WTC11 (cell line): Measurements from ENCODE around the gene LPCAT3. TPM values are rescaled to one million over a fixed set of nuclear protein-coding genes. Genes with fewer than 3 reads are reported as not detected.
A peak's percentile ranks its signal among the peaks of the same experiment; 100 is the strongest.

ENCODE experiments used
- ATAC-seq: fragments of 200-7000 bp; cut with Tn5 transposase; 2 replicates; pipeline ENCODE4 v1.10.0; 2021; ENCODE audit warnings: mild to moderate bottlenecking, moderate library complexity
- CTCF ChIA-PET: fragments of 300-600 bp; sonication (Branson Sonifier 250); formaldehyde crosslinking; loops from one replicate; lab custom pipeline; 2021; ENCODE audit warnings: antibody characterized with exemption; lab: Charles Lee
- POLR2A ChIA-PET: fragments of 350-600 bp; sonication (Branson Sonifier 250); formaldehyde crosslinking; loops from one replicate; lab custom pipeline; 2021; ENCODE audit warnings: antibody characterized with exemption; lab: Charles Lee
- DNase-seq: peaks from one replicate; pipeline ENCODE4 v3.0.0; 2021; ENCODE audit warnings: low spot score
- H3K27ac Mint-ChIP-seq: 2 replicates; pipeline ENCODE4 v1.8.0; 2021; ENCODE audit warnings: mixed read lengths
- H3K27me3 Mint-ChIP-seq: 2 replicates; pipeline ENCODE4 v1.8.0; 2021; ENCODE audit warnings: low read depth, mild to moderate bottlenecking, moderate library complexity, mixed read lengths
- H3K36me3 Mint-ChIP-seq: 2 replicates; pipeline ENCODE4 v1.8.0; 2021; ENCODE audit warnings: mixed read lengths
- H3K4me1 Mint-ChIP-seq: 2 replicates; pipeline ENCODE4 v1.8.0; 2022; ENCODE audit warnings: mixed read lengths
- H3K4me3 Mint-ChIP-seq: 2 replicates; pipeline ENCODE4 v1.8.0; 2021; ENCODE audit warnings: mild to moderate bottlenecking, moderate library complexity, mixed read lengths
- H3K9me3 Mint-ChIP-seq: 2 replicates; pipeline ENCODE4 v1.8.0; 2021; ENCODE audit warnings: mixed read lengths
- FOXJ3 ChIP-seq: sonication (generic); formaldehyde crosslinking; IDR thresholded peaks from 2 replicates; pipeline ENCODE4 v1.9.0; 2021; ENCODE audit warnings: missing genetic modification reagents, mild to moderate bottlenecking, borderline replicate concordance
- GABPB1 ChIP-seq: sonication (generic); formaldehyde crosslinking; IDR thresholded peaks from 2 replicates; pipeline ENCODE4 v1.8.1; 2023; ENCODE audit warnings: mild to moderate bottlenecking, missing genetic modification reagents
- JUN ChIP-seq: sonication (generic); formaldehyde crosslinking; IDR thresholded peaks from 2 replicates; pipeline ENCODE4 v1.8.0; 2023; ENCODE audit warnings: mild to moderate bottlenecking, missing genetic modification reagents
- KAT7 ChIP-seq: sonication (generic); formaldehyde crosslinking; IDR thresholded peaks from 2 replicates; pipeline ENCODE4 v1.8.1; 2023; ENCODE audit warnings: missing genetic modification reagents, mild to moderate bottlenecking, borderline replicate concordance
- NFATC4 ChIP-seq: fragments of 250-450 bp; sonication (Bioruptor Pico); IDR thresholded peaks from 2 replicates; pipeline ENCODE4 v1.9.0; 2021; ENCODE audit warnings: mild to moderate bottlenecking
- OVOL2 ChIP-seq: fragments of 250-450 bp; sonication (Bioruptor Pico); IDR thresholded peaks from 2 replicates; pipeline ENCODE4 v1.9.0; 2021; ENCODE audit warnings: mild to moderate bottlenecking, borderline replicate concordance
- PRRX2 ChIP-seq: fragments of 250-450 bp; sonication (Bioruptor Pico); IDR thresholded peaks from 2 replicates; pipeline ENCODE4 v1.8.0; 2021; ENCODE audit warnings: mild to moderate bottlenecking
- TEAD1 ChIP-seq: sonication (generic); formaldehyde crosslinking; IDR thresholded peaks from 2 replicates; pipeline ENCODE4 v1.8.0; 2022; ENCODE audit warnings: mild to moderate bottlenecking, missing genetic modification reagents
- ZBTB21 ChIP-seq: sonication (generic); formaldehyde crosslinking; IDR thresholded peaks from 2 replicates; pipeline ENCODE4 v1.8.1; 2023; ENCODE audit warnings: mild to moderate bottlenecking, missing genetic modification reagents, borderline replicate concordance
- ZNF396 ChIP-seq: fragments of 250-450 bp; sonication (Bioruptor Pico); IDR thresholded peaks from 2 replicates; pipeline ENCODE4 v1.8.0; 2021; ENCODE audit warnings: mild to moderate bottlenecking, moderate library complexity, borderline replicate concordance
- ZNF671 ChIP-seq: fragments of 250-450 bp; sonication (Bioruptor Pico); IDR thresholded peaks from 2 replicates; pipeline ENCODE4 v1.8.0; 2021; ENCODE audit warnings: mild to moderate bottlenecking
- total RNA-seq: library from RNA; stranded (reverse); gene quantifications from 3 replicates; pipeline ENCODE4 v1.2.3, GENCODE V29; 2021
- TF ChIP-seq, protein P1 (sequence below): sonication (generic); formaldehyde crosslinking; IDR thresholded peaks from 2 replicates; pipeline ENCODE4 v1.8.0; 2022; ENCODE audit warnings: mild to moderate bottlenecking, missing genetic modification reagents
- TF ChIP-seq, protein P2 (sequence below): sonication (generic); formaldehyde crosslinking; IDR thresholded peaks from 2 replicates; pipeline ENCODE4 v1.8.1; 2023; ENCODE audit warnings: mild to moderate bottlenecking, missing genetic modification reagents
- TF ChIP-seq, protein P3 (sequence below): sonication (generic); formaldehyde crosslinking; IDR thresholded peaks from 2 replicates; pipeline ENCODE4 v1.8.0; 2023; ENCODE audit warnings: missing genetic modification reagents, mild to moderate bottlenecking, borderline replicate concordance
- TF ChIP-seq, protein P4 (sequence below): fragments of 250-450 bp; sonication (Bioruptor Pico); IDR thresholded peaks from 2 replicates; pipeline ENCODE4 v1.9.0; 2021; ENCODE audit warnings: mild to moderate bottlenecking
- TF ChIP-seq, protein P5 (sequence below): sonication (generic); formaldehyde crosslinking; IDR thresholded peaks from 2 replicates; pipeline ENCODE4 v1.8.1; 2023; ENCODE audit warnings: mild to moderate bottlenecking, moderate library complexity, missing genetic modification reagents
- TF ChIP-seq, protein P6 (sequence below): sonication (generic); formaldehyde crosslinking; IDR thresholded peaks from 2 replicates; pipeline ENCODE4 v1.8.1; 2022; ENCODE audit warnings: mild to moderate bottlenecking, moderate library complexity, missing genetic modification reagents
- TF ChIP-seq, protein P7 (sequence below): sonication (generic); formaldehyde crosslinking; IDR thresholded peaks from 2 replicates; pipeline ENCODE4 v1.8.0; 2023; ENCODE audit warnings: missing genetic modification reagents

LPCAT3 gene
- total RNA-seq, 1 experiment from 2014 or later, result 40.0 TPM

DNA sequence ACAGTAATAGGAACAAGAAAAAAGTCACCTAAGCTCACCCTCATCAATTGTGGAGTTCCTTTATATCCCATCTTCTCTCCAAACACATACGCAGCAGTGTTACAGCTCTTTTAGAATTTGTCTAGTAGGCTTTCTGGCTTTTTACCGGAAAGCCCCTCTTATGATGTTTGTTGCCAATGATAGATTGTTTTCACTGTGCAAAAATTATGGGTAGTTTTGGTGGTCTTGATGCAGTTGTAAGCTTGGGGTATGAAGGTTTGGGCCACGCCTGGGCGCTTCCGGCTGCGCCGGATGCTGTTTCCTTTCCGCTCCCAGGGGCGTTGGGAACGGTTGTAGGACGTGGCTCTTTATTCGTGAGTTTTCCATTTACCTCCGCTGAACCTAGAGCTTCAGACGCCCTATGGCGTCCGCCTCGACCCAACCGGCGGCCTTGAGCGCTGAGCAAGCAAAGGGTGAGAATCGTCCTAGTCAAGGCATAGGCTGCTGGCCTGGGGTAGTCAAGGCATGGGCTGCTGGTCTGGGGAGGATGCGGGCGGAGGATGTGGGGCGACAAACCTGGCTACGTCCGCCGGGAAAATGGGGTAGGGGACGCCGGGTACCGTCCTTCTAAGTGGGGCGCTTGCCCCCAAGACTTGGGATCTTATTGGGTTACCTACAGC lies 74.4 kb downstream of the LPCAT3 start, which contains the start of the genes C12orf57 and RNU7-1 (continued):
- TF ChIP-seq TEAD1, result peak; percentile 93
- TF ChIP-seq, all 79 proteins: peak for 47

DNA sequence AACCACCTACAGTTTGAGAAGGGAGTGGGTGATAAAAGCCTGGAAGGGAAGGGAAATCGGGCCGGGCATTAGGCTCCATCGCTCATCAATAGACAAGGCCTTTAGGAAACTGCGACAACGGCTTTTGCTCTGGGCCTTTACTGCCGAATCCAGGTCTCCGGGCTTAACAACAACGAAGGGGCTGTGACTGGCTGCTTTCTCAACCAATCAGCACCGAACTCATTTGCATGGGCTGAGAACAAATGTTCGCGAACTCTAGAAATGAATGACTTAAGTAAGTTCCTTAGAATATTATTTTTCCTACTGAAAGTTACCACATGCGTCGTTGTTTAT lies 74.9 kb downstream of the LPCAT3 start:
- DNase-seq (peak; percentile 77), ATAC-seq (peak; percentile 24)
- H3K27me3 Mint-ChIP-seq, result no peaks in the 10 kb centered on the region
- ChIA-PET CTCF (interaction anchor here (0.6 to 5.7 kb wide), 11 partner anchors 14 to 201 kb away, joined by 3 to 296 read pairs (median 18); partner anchors contain the start of genes ATN1, C1RL, CDCA3 and SPSB2), POLR2A (interaction anchor here (0.9 to 6.2 kb wide), 22 partner anchors 9 to 190 kb away, joined by 3 to 167 read pairs (median 6); partner anchors contain the start of genes C1RL, CDCA3, EMG1 and ENO2)
- no peak for TF ChIP-seq GABPB1
- TF ChIP-seq, protein P1, sequence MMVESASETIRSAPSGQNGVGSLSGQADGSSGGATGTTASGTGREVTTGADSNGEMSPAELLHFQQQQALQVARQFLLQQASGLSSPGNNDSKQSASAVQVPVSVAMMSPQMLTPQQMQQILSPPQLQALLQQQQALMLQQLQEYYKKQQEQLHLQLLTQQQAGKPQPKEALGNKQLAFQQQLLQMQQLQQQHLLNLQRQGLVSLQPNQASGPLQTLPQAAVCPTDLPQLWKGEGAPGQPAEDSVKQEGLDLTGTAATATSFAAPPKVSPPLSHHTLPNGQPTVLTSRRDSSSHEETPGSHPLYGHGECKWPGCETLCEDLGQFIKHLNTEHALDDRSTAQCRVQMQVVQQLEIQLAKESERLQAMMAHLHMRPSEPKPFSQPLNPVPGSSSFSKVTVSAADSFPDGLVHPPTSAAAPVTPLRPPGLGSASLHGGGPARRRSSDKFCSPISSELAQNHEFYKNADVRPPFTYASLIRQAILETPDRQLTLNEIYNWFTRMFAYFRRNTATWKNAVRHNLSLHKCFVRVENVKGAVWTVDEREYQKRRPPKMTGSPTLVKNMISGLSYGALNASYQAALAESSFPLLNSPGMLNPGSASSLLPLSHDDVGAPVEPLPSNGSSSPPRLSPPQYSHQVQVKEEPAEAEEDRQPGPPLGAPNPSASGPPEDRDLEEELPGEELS (CRISPR knock-in tag), result no peak
- no peak for TF ChIP-seq PRRX2
- no peak for TF ChIP-seq FOXJ3 (CRISPR knock-in tag)
- TF ChIP-seq, protein P2, sequence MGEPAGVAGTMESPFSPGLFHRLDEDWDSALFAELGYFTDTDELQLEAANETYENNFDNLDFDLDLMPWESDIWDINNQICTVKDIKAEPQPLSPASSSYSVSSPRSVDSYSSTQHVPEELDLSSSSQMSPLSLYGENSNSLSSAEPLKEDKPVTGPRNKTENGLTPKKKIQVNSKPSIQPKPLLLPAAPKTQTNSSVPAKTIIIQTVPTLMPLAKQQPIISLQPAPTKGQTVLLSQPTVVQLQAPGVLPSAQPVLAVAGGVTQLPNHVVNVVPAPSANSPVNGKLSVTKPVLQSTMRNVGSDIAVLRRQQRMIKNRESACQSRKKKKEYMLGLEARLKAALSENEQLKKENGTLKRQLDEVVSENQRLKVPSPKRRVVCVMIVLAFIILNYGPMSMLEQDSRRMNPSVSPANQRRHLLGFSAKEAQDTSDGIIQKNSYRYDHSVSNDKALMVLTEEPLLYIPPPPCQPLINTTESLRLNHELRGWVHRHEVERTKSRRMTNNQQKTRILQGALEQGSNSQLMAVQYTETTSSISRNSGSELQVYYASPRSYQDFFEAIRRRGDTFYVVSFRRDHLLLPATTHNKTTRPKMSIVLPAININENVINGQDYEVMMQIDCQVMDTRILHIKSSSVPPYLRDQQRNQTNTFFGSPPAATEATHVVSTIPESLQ (CRISPR knock-in tag), result no peak
- TF ChIP-seq, protein P3, sequence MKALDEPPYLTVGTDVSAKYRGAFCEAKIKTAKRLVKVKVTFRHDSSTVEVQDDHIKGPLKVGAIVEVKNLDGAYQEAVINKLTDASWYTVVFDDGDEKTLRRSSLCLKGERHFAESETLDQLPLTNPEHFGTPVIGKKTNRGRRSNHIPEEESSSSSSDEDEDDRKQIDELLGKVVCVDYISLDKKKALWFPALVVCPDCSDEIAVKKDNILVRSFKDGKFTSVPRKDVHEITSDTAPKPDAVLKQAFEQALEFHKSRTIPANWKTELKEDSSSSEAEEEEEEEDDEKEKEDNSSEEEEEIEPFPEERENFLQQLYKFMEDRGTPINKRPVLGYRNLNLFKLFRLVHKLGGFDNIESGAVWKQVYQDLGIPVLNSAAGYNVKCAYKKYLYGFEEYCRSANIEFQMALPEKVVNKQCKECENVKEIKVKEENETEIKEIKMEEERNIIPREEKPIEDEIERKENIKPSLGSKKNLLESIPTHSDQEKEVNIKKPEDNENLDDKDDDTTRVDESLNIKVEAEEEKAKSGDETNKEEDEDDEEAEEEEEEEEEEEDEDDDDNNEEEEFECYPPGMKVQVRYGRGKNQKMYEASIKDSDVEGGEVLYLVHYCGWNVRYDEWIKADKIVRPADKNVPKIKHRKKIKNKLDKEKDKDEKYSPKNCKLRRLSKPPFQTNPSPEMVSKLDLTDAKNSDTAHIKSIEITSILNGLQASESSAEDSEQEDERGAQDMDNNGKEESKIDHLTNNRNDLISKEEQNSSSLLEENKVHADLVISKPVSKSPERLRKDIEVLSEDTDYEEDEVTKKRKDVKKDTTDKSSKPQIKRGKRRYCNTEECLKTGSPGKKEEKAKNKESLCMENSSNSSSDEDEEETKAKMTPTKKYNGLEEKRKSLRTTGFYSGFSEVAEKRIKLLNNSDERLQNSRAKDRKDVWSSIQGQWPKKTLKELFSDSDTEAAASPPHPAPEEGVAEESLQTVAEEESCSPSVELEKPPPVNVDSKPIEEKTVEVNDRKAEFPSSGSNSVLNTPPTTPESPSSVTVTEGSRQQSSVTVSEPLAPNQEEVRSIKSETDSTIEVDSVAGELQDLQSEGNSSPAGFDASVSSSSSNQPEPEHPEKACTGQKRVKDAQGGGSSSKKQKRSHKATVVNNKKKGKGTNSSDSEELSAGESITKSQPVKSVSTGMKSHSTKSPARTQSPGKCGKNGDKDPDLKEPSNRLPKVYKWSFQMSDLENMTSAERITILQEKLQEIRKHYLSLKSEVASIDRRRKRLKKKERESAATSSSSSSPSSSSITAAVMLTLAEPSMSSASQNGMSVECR (CRISPR knock-in tag), result no peak
- TF ChIP-seq, protein P4, sequence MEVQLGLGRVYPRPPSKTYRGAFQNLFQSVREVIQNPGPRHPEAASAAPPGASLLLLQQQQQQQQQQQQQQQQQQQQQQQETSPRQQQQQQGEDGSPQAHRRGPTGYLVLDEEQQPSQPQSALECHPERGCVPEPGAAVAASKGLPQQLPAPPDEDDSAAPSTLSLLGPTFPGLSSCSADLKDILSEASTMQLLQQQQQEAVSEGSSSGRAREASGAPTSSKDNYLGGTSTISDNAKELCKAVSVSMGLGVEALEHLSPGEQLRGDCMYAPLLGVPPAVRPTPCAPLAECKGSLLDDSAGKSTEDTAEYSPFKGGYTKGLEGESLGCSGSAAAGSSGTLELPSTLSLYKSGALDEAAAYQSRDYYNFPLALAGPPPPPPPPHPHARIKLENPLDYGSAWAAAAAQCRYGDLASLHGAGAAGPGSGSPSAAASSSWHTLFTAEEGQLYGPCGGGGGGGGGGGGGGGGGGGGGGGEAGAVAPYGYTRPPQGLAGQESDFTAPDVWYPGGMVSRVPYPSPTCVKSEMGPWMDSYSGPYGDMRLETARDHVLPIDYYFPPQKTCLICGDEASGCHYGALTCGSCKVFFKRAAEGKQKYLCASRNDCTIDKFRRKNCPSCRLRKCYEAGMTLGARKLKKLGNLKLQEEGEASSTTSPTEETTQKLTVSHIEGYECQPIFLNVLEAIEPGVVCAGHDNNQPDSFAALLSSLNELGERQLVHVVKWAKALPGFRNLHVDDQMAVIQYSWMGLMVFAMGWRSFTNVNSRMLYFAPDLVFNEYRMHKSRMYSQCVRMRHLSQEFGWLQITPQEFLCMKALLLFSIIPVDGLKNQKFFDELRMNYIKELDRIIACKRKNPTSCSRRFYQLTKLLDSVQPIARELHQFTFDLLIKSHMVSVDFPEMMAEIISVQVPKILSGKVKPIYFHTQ, result peak; percentile 58; the same call in 1 of the 2 replicates
- TF ChIP-seq, protein P5, sequence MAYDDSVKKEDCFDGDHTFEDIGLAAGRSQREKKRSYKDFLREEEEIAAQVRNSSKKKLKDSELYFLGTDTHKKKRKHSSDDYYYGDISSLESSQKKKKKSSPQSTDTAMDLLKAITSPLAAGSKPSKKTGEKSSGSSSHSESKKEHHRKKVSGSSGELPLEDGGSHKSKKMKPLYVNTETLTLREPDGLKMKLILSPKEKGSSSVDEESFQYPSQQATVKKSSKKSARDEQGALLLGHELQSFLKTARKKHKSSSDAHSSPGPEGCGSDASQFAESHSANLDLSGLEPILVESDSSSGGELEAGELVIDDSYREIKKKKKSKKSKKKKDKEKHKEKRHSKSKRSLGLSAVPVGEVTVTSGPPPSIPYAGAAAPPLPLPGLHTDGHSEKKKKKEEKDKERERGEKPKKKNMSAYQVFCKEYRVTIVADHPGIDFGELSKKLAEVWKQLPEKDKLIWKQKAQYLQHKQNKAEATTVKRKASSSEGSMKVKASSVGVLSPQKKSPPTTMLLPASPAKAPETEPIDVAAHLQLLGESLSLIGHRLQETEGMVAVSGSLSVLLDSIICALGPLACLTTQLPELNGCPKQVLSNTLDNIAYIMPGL, result no peak
- 0 out of 2 replicates have a peak, but pooled peaks have one; percentile 2 for TF ChIP-seq KAT7
- TF ChIP-seq NFATC4 (CRISPR knock-in tag), result 0 out of 2 replicates have a peak, but pooled peaks have one; percentile 0
- TF ChIP-seq ZBTB21 (CRISPR knock-in tag), result no peak
- TF ChIP-seq, protein P6, sequence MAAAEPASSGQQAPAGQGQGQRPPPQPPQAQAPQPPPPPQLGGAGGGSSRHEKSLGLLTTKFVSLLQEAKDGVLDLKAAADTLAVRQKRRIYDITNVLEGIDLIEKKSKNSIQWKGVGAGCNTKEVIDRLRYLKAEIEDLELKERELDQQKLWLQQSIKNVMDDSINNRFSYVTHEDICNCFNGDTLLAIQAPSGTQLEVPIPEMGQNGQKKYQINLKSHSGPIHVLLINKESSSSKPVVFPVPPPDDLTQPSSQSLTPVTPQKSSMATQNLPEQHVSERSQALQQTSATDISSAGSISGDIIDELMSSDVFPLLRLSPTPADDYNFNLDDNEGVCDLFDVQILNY (CRISPR knock-in tag), result no peak
- no peak; the same call in 1 of the 2 replicates for TF ChIP-seq ZNF671 (CRISPR knock-in tag)
- TF ChIP-seq ZNF396, result no peak
- no peak for TF ChIP-seq JUN (CRISPR knock-in tag)
- TF ChIP-seq OVOL2 (CRISPR knock-in tag), result no peak
- TF ChIP-seq, protein P7, sequence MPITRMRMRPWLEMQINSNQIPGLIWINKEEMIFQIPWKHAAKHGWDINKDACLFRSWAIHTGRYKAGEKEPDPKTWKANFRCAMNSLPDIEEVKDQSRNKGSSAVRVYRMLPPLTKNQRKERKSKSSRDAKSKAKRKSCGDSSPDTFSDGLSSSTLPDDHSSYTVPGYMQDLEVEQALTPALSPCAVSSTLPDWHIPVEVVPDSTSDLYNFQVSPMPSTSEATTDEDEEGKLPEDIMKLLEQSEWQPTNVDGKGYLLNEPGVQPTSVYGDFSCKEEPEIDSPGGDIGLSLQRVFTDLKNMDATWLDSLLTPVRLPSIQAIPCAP (CRISPR knock-in tag), result no peak
- peaks cover 45% of the 10 kb centered on the region for H3K4me1 Mint-ChIP-seq
- H3K4me3 Mint-ChIP-seq, result peak overlapping the region; percentile 98
- H3K9me3 Mint-ChIP-seq, result no peaks in the 10 kb centered on the region
- H3K27ac Mint-ChIP-seq, result peak overlapping the region; percentile 99
- peaks cover 15% of the 10 kb centered on the region for H3K36me3 Mint-ChIP-seq
